ENCODE data around the gene CFAP61.

The CFAP61 gene

DNA sequence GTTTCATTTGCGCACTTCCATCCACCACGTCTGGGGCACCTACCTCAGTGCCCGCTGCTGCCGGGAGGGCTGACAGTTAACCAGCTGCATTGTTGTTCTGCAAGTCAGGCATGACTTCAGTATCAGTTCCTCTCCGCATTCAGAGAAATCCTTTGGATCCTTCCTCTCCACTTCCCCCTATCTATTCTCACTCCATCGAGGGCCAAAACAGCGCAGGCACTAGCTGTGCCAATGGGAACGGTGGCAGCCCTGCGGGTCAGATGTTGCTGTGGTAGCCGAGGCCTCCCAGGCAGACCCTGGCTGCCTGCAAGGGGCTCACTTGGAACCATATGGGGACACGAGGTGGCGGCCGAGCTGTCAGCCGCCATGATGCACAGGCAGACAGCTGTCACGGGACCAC lies 251.4 kb downstream of the CFAP61 start:
- TF ChIP-seq, protein P1, sequence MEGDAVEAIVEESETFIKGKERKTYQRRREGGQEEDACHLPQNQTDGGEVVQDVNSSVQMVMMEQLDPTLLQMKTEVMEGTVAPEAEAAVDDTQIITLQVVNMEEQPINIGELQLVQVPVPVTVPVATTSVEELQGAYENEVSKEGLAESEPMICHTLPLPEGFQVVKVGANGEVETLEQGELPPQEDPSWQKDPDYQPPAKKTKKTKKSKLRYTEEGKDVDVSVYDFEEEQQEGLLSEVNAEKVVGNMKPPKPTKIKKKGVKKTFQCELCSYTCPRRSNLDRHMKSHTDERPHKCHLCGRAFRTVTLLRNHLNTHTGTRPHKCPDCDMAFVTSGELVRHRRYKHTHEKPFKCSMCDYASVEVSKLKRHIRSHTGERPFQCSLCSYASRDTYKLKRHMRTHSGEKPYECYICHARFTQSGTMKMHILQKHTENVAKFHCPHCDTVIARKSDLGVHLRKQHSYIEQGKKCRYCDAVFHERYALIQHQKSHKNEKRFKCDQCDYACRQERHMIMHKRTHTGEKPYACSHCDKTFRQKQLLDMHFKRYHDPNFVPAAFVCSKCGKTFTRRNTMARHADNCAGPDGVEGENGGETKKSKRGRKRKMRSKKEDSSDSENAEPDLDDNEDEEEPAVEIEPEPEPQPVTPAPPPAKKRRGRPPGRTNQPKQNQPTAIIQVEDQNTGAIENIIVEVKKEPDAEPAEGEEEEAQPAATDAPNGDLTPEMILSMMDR (conservative IDR thresholded peaks at IDR 0.05; ENCODE audit: low read depth, low read length), result no peak
- H3K4me3 ChIP-seq (ENCODE audit: low read depth, low read length), result no peak overlapping the region
- no peak for DNase-seq (ENCODE audit: low read depth)

DNA sequence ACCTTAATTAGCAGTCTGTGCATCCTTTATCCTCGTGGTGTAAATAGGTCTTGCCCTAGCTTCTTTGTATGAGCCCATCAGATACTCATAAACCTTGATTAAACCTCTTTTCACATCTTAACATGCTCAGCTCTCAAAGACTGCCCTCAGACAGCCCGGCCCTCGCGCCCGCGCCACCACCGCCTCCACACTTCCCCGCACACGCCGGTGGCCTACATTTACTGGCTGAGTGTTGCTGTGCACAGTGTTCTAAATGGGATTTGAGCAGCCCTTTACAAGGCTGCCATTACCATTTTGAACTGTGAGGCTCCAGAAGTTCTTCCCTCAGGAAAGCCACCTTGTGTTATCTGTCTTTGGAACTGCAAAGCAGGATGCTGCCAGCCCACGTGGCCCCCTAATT lies 252.6 kb downstream of the CFAP61 start:
- no peak for DNase-seq (ENCODE audit: low read depth)
- H3K4me3 ChIP-seq (ENCODE audit: low read depth, low read length), result no peak overlapping the region
- TF ChIP-seq, protein P1 (conservative IDR thresholded peaks at IDR 0.05; ENCODE audit: low read depth, low read length), result no peak

DNA sequence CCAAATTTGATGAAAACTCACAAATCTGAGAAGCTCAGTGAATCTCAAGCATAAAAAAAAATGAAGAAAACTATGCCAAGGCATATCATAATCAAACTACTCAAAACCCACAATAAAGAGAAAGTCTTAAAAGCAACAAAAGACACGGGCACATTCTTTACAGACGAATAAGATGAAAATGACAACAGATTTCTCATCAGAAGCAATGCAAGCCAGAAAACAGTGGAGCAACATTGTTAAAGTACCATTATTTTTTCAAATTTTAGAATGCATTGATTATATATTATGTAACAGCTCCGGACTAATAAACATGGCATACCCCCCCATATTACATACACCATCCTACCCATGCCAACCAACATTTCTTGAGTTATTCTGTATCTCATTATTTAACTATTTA lies 260.2 kb downstream of the CFAP61 start:
- TF ChIP-seq, protein P1 (conservative IDR thresholded peaks at IDR 0.05; ENCODE audit: low read depth, low read length), result no peak
- DNase-seq (ENCODE audit: low read depth), result no peak
- no peak overlapping the region for H3K4me3 ChIP-seq (ENCODE audit: low read depth, low read length)

DNA sequence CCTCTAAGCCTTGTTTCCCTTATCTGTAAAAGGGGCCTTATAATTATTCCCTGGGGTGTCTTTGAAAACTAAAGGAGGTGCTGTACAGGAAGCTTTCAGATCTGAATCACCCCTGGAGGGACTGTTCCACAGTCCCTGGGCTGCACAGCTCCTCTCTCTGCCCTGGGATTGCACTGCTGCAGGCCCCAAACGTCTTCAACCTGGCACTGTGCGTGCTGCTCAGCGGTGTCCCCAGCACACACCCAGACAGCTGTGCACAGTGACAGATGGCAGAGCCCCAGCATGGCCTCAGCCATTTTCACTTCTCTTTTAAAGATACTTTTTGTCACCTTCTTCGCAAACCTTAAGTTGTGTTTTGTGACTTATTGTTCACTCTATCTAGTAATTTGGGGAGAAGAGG lies 264.9 kb downstream of the CFAP61 start:
- DNase-seq (ENCODE audit: low read depth), result no peak
- TF ChIP-seq, protein P1 (conservative IDR thresholded peaks at IDR 0.05; ENCODE audit: low read depth, low read length), result no peak
- no peak overlapping the region for H3K4me3 ChIP-seq (ENCODE audit: low read depth, low read length)

DNA sequence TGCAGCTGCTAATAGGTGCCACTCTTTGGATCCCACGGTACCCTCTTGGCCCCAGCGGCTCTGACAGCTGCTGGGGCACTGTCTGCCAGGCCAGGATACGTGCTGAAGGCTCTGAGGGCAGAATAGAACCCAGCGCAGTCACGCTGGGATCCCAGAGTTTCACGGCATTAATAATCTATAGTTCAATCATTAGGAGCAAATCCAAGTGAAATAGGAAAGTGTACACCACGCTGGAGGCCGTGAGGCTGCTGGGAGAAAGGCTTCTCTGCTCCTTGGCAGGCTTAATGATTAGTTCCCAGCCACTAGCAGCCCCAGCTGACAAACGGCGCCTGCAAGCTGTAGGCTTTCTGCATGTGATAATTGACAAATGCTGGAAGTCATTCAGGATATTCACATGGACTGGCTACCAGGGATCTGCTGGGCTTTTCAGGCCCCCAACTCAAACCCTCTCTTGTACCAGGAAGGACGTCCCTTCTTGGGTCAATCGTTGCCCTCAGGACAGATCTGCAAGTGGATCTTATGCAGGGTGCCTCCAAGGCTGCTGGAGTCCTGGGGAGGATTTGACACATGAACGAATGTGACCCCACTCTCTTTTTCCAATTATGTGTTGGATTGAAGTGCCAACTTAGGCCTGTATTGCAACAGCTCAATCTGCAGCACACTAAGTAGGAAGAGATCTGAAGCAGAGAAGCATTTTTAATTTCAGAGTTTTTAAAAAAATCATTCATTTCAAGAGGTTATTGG lies 265.5 kb downstream of the CFAP61 start:
- H3K4me3 ChIP-seq (ENCODE audit: low read depth, low read length), result no peak overlapping the region
- DNase-seq (ENCODE audit: low read depth), result no peak
- TF ChIP-seq, protein P1 (conservative IDR thresholded peaks at IDR 0.05; ENCODE audit: low read depth, low read length), result no peak

DNA sequence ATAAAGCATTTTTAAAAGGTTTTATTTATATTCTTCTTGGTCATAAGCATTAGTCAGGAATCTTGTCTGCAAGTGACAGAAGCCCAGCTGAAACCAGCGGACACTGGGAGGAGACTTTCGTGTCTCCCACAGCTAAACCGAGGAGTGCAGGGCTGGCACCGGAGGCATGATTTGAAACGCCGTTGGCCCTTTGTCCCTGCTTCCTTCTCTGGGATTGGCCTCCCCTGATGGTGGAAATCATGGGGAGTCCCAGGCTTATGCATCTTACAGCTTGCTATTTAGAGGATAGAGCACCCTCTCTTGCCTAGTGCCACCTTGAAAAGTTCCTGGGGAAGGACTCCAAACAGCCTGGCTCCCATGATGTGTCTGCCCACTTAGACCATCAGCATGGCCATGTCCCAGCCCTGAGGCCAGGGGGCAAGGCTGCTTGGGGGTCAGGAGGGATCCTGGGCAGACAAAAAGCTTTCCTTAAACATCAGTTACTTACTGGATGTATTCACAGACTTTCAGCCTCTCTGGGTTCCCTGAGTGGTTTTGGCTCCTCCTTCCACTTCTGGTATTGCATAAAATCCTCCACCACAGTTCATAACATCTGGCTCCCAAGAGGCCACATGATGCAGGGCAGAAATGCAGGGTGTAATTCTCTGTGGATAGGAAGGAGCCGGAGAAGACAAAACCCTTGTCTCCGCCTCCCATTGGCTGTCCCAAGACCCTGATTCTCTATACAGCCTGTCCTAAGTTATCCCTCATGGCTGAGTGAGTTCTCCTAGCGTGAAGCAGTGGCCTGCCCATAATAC lies 266.2 kb downstream of the CFAP61 start:
- DNase-seq (ENCODE audit: low read depth), result peak; percentile 2
- TF ChIP-seq, protein P1 (conservative IDR thresholded peaks at IDR 0.05; ENCODE audit: low read depth, low read length), result no peak
- H3K4me3 ChIP-seq (ENCODE audit: low read depth, low read length), result no peak overlapping the region

Measured in choroid plexus epithelial cell (primary cell).